K562 (cell line): ENCODE data around the gene ACADL. TPM values are rescaled to one million over a fixed set of nuclear protein-coding genes. Genes with fewer than 3 reads are reported as not detected.

Source experiments
- ATAC-seq: fragments of 200-7000 bp; cut with Tn5 transposase; 3 replicates; pipeline ENCODE4 v1.9.1; 2020; ENCODE audit warnings: moderate library complexity
- BruUV-seq: library from RNA; stranded (reverse); fragments of 400-500 nt; replicated peaks from 2 replicates; lab custom pipeline; 2021; lab: Mats Ljungman, UMichigan
- CTCF ChIA-PET: fragments of 300-600 bp; formaldehyde crosslinking; extraction: SDS; loops from one replicate; lab custom pipeline; 2021; ENCODE audit warnings: low intra/inter-chr PET ratio; lab: Yijun Ruan, JAX
- POLR2A ChIA-PET: fragments of 300-600, 350-650 bp; sonication (Branson Sonifier 250); formaldehyde crosslinking; extraction: SDS; loops from one replicate; lab custom pipeline; 2021; ENCODE audit warnings: antibody characterized with exemption, inconsistent platforms; lab: Yijun Ruan, JAX
- DNase-seq, 4 experiments: peaks; one replicate each; pipeline versions ENCODE4 v3.0.0 to v3.0.0-alpha.2; 2011 to 2018; ENCODE audit warnings: low spot score in 3 of 4, mixed read lengths in 3 of 4; ENCODE audit errors: extremely low read depth in 1 of 4
- FAIRE-seq: peaks from 2 replicates; lab custom pipeline; 2011; peaks lifted over from hg19 to GRCh38; lab: Jason Lieb, UNC
- H2AFZ ChIP-seq: 2 replicates; pipeline ENCODE4 v1.6.0; 2011; ENCODE audit warnings: low read depth, low read length, control low read depth, inconsistent platforms
- H3K27ac ChIP-seq: fragments of 200-600 bp; 3 replicates; pipeline ENCODE4 v1.8.0; 2011; ENCODE audit warnings: low read depth, mild to moderate bottlenecking, control low read depth, inconsistent platforms, low read length, moderate library complexity, mixed read lengths; ENCODE audit errors: extremely low read depth
- H3K27me3 ChIP-seq, 2 experiments: fragments of 300-600 bp in 1 of 2; 2 replicates in 1 of 2; 3 replicates in 1 of 2; pipeline versions ENCODE4 v1.6.0 to v1.8.0; 2011; ENCODE audit warnings: inconsistent platforms in 2 of 2, low read length in 2 of 2, mild to moderate bottlenecking in 1 of 2, mixed read lengths in 1 of 2, moderate library complexity in 1 of 2; ENCODE audit not compliant: control insufficient read depth in 2 of 2, insufficient read depth in 2 of 2
- H3K36me3 ChIP-seq: fragments of 300-600 bp; 3 replicates; pipeline ENCODE4 v1.8.0; 2011; ENCODE audit warnings: mild to moderate bottlenecking, low read length, inconsistent platforms; ENCODE audit not compliant: control insufficient read depth, insufficient read depth
- H3K4me1 ChIP-seq, 2 experiments: fragments of 200-600 bp in 1 of 2; replicated peaks in 1 of 2; 2 replicates in 1 of 2; 3 replicates in 1 of 2; pipeline versions ENCODE4 v1.5.1 to v1.8.0; 2011; ENCODE audit warnings: inconsistent platforms in 2 of 2, low read length in 2 of 2, mild to moderate bottlenecking in 1 of 2, mixed read lengths in 1 of 2, moderate library complexity in 1 of 2; ENCODE audit not compliant: control insufficient read depth in 2 of 2, insufficient read depth in 2 of 2
- H3K4me2 ChIP-seq: 2 replicates; pipeline ENCODE4 v1.6.1; 2011; ENCODE audit warnings: low read length, control low read depth, inconsistent platforms, mixed read lengths; ENCODE audit not compliant: insufficient read depth
- H3K4me3 ChIP-seq: fragments of 200-600 bp; sonication (generic), shearing (Covaris generic); 2 replicates; pipeline ENCODE4 v1.5.1; 2016; ENCODE audit warnings: control low read depth, inconsistent platforms
- H3K79me2 ChIP-seq: fragments of 200-600 bp; 3 replicates; pipeline ENCODE4 v1.8.0; 2011; ENCODE audit warnings: low read length, inconsistent platforms; ENCODE audit not compliant: control insufficient read depth, insufficient read depth
- H3K9ac ChIP-seq, 2 experiments: 2 replicates each; pipeline versions ENCODE4 v1.6.0 to v1.6.1; 2011; ENCODE audit warnings: low read depth in 2 of 2, low read length in 2 of 2, control low read depth in 1 of 2, inconsistent platforms in 1 of 2, mild to moderate bottlenecking in 1 of 2, mixed read lengths in 1 of 2; ENCODE audit not compliant: insufficient read depth in 1 of 2
- H3K9me1 ChIP-seq: one replicate; pipeline ENCODE4 v1.6.0; 2011; ENCODE audit warnings: inconsistent platforms, mild to moderate bottlenecking, low read length, moderate library complexity; ENCODE audit not compliant: control insufficient read depth, insufficient read depth
- H3K9me3 ChIP-seq: replicated peaks from 2 replicates; pipeline ENCODE4 v1.5.1; 2011; ENCODE audit warnings: low read depth, low read length, inconsistent platforms; ENCODE audit not compliant: control insufficient read depth, insufficient read depth
- H4K20me1 ChIP-seq: replicated peaks from 2 replicates; pipeline ENCODE4 v1.6.1; 2011; ENCODE audit warnings: low read length, inconsistent platforms, mixed read lengths; ENCODE audit not compliant: control insufficient read depth, insufficient read depth
- NFIC ChIP-seq: fragments of 450-650 bp; IDR thresholded peaks from 2 replicates; pipeline ENCODE4 v1.6.1; 2017; ENCODE audit warnings: mild to moderate bottlenecking, inconsistent platforms
- PTTG1 ChIP-seq: fragments of 450-650 bp; IDR thresholded peaks from 2 replicates; pipeline ENCODE4 v1.6.1; 2016; ENCODE audit warnings: low read depth, mild to moderate bottlenecking, missing genetic modification characterization, missing compliant biosample characterization
- ZNF174 ChIP-seq: fragments of 250-450 bp; sonication (Bioruptor Pico); IDR thresholded peaks from 2 replicates; pipeline ENCODE4 v1.4.0; 2020; ENCODE audit warnings: mild to moderate bottlenecking
- WGBS: fragments of 100-300 bp; shearing (Covaris generic); methylation state at CpG from one replicate; pipeline ENCODE4 v1.1.6; 2016; ENCODE audit warnings: low coverage, mixed read lengths; ENCODE audit not compliant: insufficient coverage; ENCODE audit errors: missing lambda C conversion rate; 5-methylcytosine and 5-hydroxymethylcytosine counted together
- in situ Hi-C: fragments of 300-500 bp; cut with MboI; formaldehyde crosslinking; loops from 4 replicates; pipeline ENCODE4 v1.15.0; 2018; ENCODE audit warnings: inconsistent platforms, mixed read lengths
- intact Hi-C: fragments of 100-400 bp; cut with micrococcal nuclease; formaldehyde crosslinking; loops from 2 replicates; pipeline ENCODE4 v1.14.2; 2022
- polyA plus RNA-seq, 8 experiments: library from polyadenylated mRNA; depleted of rRNA in 4 of 8; stranded (reverse) in 5 of 8; unstranded in 3 of 8; fragments of >200 nt; fragmentation: Nextera tagmentation in 2 of 8; fragmentation: Illumina TruSeq in 1 of 8; extraction: Ambion mirVana in 2 of 8; extraction: Trizol in 1 of 8; gene quantifications; 2 replicates each; pipeline versions ENCODE4 v1.2.1 to v1.2.3, GENCODE V29; 2011 to 2014; ENCODE audit warnings: inconsistent platforms in 1 of 8, missing spikeins in 1 of 8
- total RNA-seq, 7 experiments: library from RNA; depleted of rRNA in 6 of 7; stranded (reverse); fragments of >200 nt in 6 of 7; fragmentation: Illumina TruSeq in 2 of 7; extraction: Trizol in 2 of 7; gene quantifications; 2 replicates each; pipeline versions ENCODE4 v1.2.1 to v1.2.3, GENCODE V29; 2011 to 2021; ENCODE audit warnings: low replicate concordance in 1 of 7
- TF ChIP-seq, protein P1 (sequence below): fragments of 250-450 bp; sonication (Bioruptor Pico); IDR thresholded peaks from 2 replicates; pipeline ENCODE4 v1.5.0; 2021; ENCODE audit warnings: mild to moderate bottlenecking, moderate library complexity
- TF ChIP-seq, protein P2 (sequence below): fragments of 150-350 bp; conservative IDR thresholded peaks from 2 replicates; pipeline ENCODE4 v1.6.1; 2014; ENCODE audit warnings: low read length

The ACADL gene
- total and polyA plus RNA-seq, 9 of the 15 experiments (the other 6 are each of a cell fraction or from before 2014, with no cell fraction given): 0.07 TPM; not detected in 8

DNA sequence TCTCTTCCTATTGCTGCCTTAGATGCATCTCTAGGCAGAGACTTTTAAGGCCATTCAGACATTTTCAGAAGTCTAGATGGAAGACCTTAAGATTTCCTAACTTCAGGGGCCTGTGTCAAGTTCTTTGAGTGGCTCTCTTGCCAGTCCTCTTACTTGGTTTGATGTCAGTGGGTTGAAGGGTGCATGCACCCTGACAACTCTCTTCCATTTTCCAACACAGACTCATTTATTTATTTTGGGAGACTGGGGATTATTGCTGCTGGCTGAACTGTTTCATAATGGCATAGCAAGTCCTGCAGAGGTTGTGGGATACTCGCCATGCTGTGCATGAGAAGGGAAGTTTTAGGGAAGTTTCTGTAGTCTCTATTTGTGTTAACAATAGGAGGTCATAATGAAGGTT lies 39.0 kb upstream of the ACADL start:
- Histone ChIP-seq H4K20me1 (no peaks in the 10 kb centered on the region), H3K4me3 (no peak overlapping the region), H3K9me1 (no peaks in the 10 kb centered on the region), H3K4me2 (no peak overlapping the region), H2AFZ (no peak overlapping the region), H3K4me1 (no peaks in the 10 kb centered on the region), H3K27me3 (no peaks in the 10 kb centered on the region), H3K9ac (no peak overlapping the region)
- in situ Hi-C loops: no loop called here
- no peak for DNase-seq
- TF ChIP-seq, protein P1, sequence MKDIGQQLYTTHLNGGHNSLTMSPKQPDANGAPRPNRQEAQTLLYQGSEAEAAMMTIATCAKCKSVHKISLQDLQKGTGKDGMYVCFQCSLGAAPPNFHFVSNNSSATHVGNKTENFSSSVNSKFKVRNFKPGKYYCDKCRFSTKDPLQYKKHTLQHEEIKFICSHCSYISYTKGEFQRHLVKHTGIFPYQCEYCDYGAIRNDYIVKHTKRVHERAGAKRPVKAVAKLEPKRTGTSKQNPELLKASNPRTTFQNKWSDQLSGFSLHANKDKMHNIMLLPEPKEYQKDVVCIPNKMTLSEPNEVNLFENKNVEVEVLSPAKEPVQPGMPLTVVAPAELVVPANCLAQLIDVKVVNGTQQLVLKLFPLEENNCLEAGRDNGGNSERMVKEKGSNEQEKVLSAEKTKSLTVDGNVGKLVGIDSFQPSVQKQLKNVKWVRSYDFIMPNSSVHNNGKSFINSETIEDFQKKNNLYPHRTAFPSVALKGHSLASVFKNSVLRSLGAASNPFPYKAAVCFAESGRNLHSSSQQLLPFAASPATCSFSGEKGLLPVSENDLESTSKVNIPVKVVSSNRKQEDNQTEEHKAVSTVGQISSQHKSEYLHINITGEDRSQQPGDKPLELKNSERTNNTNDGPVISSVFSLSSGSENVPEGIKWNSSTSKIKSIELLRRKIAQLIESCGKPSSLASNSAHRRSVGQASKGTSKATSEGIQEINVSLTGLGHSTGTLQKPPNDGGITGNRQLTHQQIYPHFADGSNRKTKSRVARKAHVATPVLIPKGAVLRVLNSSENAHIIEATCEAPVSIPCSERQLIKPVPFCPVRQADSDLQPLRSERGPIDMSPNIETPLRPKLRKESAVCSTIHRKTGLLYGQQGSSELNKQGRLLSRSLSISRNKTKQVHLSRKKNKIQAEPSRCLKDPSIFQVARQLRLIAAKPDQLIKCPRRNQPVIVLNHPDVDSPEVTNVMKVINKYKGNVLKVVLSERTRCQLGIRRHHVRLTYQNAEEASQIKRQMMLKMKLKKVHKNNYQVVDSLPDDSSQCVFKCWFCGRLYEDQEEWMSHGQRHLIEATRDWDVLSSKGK: no peak
- TF ChIP-seq, protein P2, sequence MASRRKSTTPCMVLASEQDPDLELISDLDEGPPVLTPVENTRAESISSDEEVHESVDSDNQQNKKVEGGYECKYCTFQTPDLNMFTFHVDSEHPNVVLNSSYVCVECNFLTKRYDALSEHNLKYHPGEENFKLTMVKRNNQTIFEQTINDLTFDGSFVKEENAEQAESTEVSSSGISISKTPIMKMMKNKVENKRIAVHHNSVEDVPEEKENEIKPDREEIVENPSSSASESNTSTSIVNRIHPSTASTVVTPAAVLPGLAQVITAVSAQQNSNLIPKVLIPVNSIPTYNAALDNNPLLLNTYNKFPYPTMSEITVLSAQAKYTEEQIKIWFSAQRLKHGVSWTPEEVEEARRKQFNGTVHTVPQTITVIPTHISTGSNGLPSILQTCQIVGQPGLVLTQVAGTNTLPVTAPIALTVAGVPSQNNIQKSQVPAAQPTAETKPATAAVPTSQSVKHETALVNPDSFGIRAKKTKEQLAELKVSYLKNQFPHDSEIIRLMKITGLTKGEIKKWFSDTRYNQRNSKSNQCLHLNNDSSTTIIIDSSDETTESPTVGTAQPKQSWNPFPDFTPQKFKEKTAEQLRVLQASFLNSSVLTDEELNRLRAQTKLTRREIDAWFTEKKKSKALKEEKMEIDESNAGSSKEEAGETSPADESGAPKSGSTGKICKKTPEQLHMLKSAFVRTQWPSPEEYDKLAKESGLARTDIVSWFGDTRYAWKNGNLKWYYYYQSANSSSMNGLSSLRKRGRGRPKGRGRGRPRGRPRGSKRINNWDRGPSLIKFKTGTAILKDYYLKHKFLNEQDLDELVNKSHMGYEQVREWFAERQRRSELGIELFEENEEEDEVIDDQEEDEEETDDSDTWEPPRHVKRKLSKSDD: no peak
- no peak for TF ChIP-seq NFIC
- TF ChIP-seq PTTG1 (tag): no peak
- no peak for TF ChIP-seq ZNF174 (CRISPR knock-in tag)
- TF ChIP-seq, all 486 proteins: peak for 0
- ChIA-PET POLR2A (no interaction called here), CTCF (no interaction called here)
- WGBS: 0% methylated on average over 1 of the region's 1 CpG
- FAIRE-seq (no peak), ATAC-seq (no peak)
- intact Hi-C loops: no loop called here
- H3K79me2 ChIP-seq: no peaks in the 10 kb centered on the region
- no peak overlapping the region for H3K27ac ChIP-seq
- no peaks in the 10 kb centered on the region for H3K9me3 ChIP-seq
- no peaks in the 10 kb centered on the region for H3K36me3 ChIP-seq
- no TSS peak for BruUV-seq
